AML-193 (cell line): ENCODE results near the gene ALDH1L2.

ENCODE experiments used
- DNase-seq, 2 experiments: peaks; one replicate each; lab custom pipeline; 2025; lab: John Stamatoyannopoulos, UW

Gene ALDH1L2

GRCh38 chr12:105083551-105084105 is 630 bp downstream of the ALDH1L2 start:
- DNase-seq = no peak

- DNase-seq = no peak
Observed at GRCh38 chr12:105083031-105083430, 1.2 kb downstream of the ALDH1L2 start.

- no peak for DNase-seq
Observed at GRCh38 chr12:105078712-105079570, 5.3 kb downstream of the ALDH1L2 start.

- DNase-seq = no peak
Observed at GRCh38 chr12:105077435-105077834, 6.8 kb downstream of the ALDH1L2 start.

- no peak for DNase-seq
Observed at GRCh38 chr12:105076913-105077312, 7.3 kb downstream of the ALDH1L2 start.

GRCh38 chr12:105076098-105076497 is 8.2 kb downstream of the ALDH1L2 start:
- no peak for DNase-seq

GRCh38 chr12:105072888-105073488 is 11.3 kb downstream of the ALDH1L2 start:
- no peak for DNase-seq

GRCh38 chr12:105071981-105072380 is 12.3 kb downstream of the ALDH1L2 start:
- no peak for DNase-seq

- DNase-seq = no peak
Observed at GRCh38 chr12:105069936-105070702, 14.1 kb downstream of the ALDH1L2 start.

GRCh38 chr12:105067511-105068031 is 16.7 kb downstream of the ALDH1L2 start:
- no peak for DNase-seq

GRCh38 chr12:105064564-105065178 is 19.6 kb downstream of the ALDH1L2 start:
- DNase-seq = no peak

- DNase-seq = no peak
Observed at GRCh38 chr12:105060715-105061378, 23.4 kb downstream of the ALDH1L2 start.

- DNase-seq = no peak
Observed at GRCh38 chr12:105057174-105057573, 27.1 kb downstream of the ALDH1L2 start.

- peak; percentile 93 to 95 for DNase-seq
Observed at GRCh38 chr12:105053116-105053572, 31.1 kb downstream of the ALDH1L2 start.

- no peak for DNase-seq
Observed at GRCh38 chr12:105051981-105052380, 32.3 kb downstream of the ALDH1L2 start.

- no peak for DNase-seq
Observed at GRCh38 chr12:105048315-105048714, 35.9 kb downstream of the ALDH1L2 start.

- DNase-seq = no peak
Observed at GRCh38 chr12:105047308-105047707, 37.0 kb downstream of the ALDH1L2 start.

- DNase-seq = no peak
Observed at GRCh38 chr12:105041186-105041585, 43.1 kb downstream of the ALDH1L2 start.

- DNase-seq = no peak
Observed at GRCh38 chr12:105040476-105040875, 43.8 kb downstream of the ALDH1L2 start.

GRCh38 chr12:105036937-105037649 is 47.2 kb downstream of the ALDH1L2 start:
- no peak for DNase-seq
